Left lung (tissue), 10 donors: ENCODE data around the gene KIF22. TPM values are rescaled to one million over a fixed set of nuclear protein-coding genes. Genes with fewer than 3 reads are reported as not detected.
"Not testable (repeated sequence)": the region's sequence is repeated elsewhere in the genome, so short reads cannot be mapped to it uniquely, and the experiment has no call there.

Experiments used
- ATAC-seq: fragments of 200-7000 bp; cut with Tn5 transposase; one replicate; pipeline ENCODE4 v1.9.1; 2020; ENCODE audit warnings: moderate library complexity
- DNase-seq, 4 donors: peaks; one replicate each; pipeline ENCODE4 v3.0.0-alpha.2; 2013 to 2020
- H3K27ac ChIP-seq, 2 donors: fragments of 200-600 bp; sonication (generic) in 1 of 2; one replicate each; pipeline versions ENCODE4 v1.5.0 to v1.8.0; 2020 to 2021
- H3K27me3 ChIP-seq, 2 donors: fragments of 200-600 bp; sonication (generic) in 1 of 2; one replicate each; pipeline versions ENCODE4 v1.5.0 to v1.8.0; 2020 to 2021
- H3K36me3 ChIP-seq, 2 donors: fragments of 200-600 bp; sonication (generic) in 1 of 2; one replicate each; pipeline versions ENCODE4 v1.5.0 to v1.8.0; 2020 to 2021
- H3K4me1 ChIP-seq, 2 donors: fragments of 200-600 bp; one replicate each; pipeline ENCODE4 v1.8.0; 2021
- H3K4me3 ChIP-seq, 2 donors: fragments of 200-600 bp; sonication (generic) in 1 of 2; one replicate each; pipeline versions ENCODE4 v1.5.0 to v1.8.0; 2020 to 2021; ENCODE audit warnings: mild to moderate bottlenecking in 1 of 2
- H3K9me3 ChIP-seq, 2 donors: fragments of 200-600 bp; sonication (generic) in 1 of 2; one replicate each; pipeline versions ENCODE4 v1.5.0 to v1.8.0; 2020 to 2021
- CTCF ChIP-seq, 2 donors: fragments of 200-600 bp; sonication (generic) in 1 of 2; IDR thresholded peaks; one replicate each; pipeline versions ENCODE4 v1.5.0 to v1.8.0; 2021; ENCODE audit warnings: antibody characterized with exemption in 2 of 2
- intact Hi-C, 2 donors: fragments of 100-400 bp; cut with DNase I; formaldehyde crosslinking; loops; one replicate each; pipeline versions ENCODE4 v1.11.2 to v1.14.2; 2022
- polyA plus RNA-seq, 6 donors: library from polyadenylated mRNA; unstranded; fragments of 120-200 nt; gene quantifications; one replicate each; pipeline ENCODE4 v1.2.1, GENCODE V29; 2013; ENCODE audit not compliant: insufficient read length in 6 of 6
- total RNA-seq, 2 donors: library from RNA; stranded (reverse); fragmentation: NEBNext Ultra II Directional; extraction: Animal tissue kit (Norgen Biotek cat#: 25700); gene quantifications; one replicate each; pipeline ENCODE4 v1.2.1, GENCODE V29; 2021
- donor health status: DM: no; HTN: yes; CAD: no.
- donor health status: DM: no; HTN: no; CAD: no.

Gene KIF22
- total and polyA plus RNA-seq, 8 donors = 24.8 to 92.2 (median 57.2) TPM

GRCh38 chr16:29789775-29790182, 772 bp upstream of the KIF22 start:
- Histone ChIP-seq H3K4me1 (peaks cover 0 to 32% of the 10 kb centered on the region in 2 donors), H3K27me3 (no peaks in the 10 kb centered on the region), H3K36me3 (no peaks in the 10 kb centered on the region), H3K27ac (peak overlapping the region; percentile 89 to 97), H3K9me3 (no peaks in the 10 kb centered on the region), H3K4me3 (peak overlapping the region; percentile 97)
- ATAC-seq (peak; percentile 51), DNase-seq (no peak)
- TF ChIP-seq CTCF (IDR thresholded peaks at IDR 0.05) = no peak
- intact Hi-C loops = no loop called here

GRCh38 chr16:29790949-29791844, 646 bp downstream of the KIF22 start:
- peak; percentile 0 for ATAC-seq
- Histone ChIP-seq H3K4me1 (peaks cover 0 to 34% of the 10 kb centered on the region in 2 donors), H3K36me3 (no peaks in the 10 kb centered on the region), H3K27me3 (no peaks in the 10 kb centered on the region), H3K27ac (peak overlapping the region in 1 of 2 donors; percentile 97), H3K9me3 (no peaks in the 10 kb centered on the region), H3K4me3 (peak overlapping the region; percentile 97)
- no peak for TF ChIP-seq CTCF (IDR thresholded peaks at IDR 0.05)
- DNase-seq = no peak
- intact Hi-C loops = no loop called here

- Histone ChIP-seq H3K4me1 (peaks cover 0 to 34% of the 10 kb centered on the region in 2 donors), H3K27me3 (no peaks in the 10 kb centered on the region), H3K9me3 (no peaks in the 10 kb centered on the region), H3K27ac (no peak overlapping the region), H3K36me3 (peaks cover 0 to 6% of the 10 kb centered on the region in 2 donors), H3K4me3 (peak overlapping the region in 1 of 2 donors; percentile 97)
- no peak for TF ChIP-seq CTCF (IDR thresholded peaks at IDR 0.05)
- intact Hi-C loops = no loop called here
- DNase-seq = no peak
- no peak for ATAC-seq
These were observed 1.6 kb downstream of the KIF22 start for GRCh38 chr16:29791845-29792807.

GRCh38 chr16:29793153-29793552, 2.6 kb downstream of the KIF22 start:
- H3K4me3 ChIP-seq, H3K9me3 ChIP-seq, H3K27ac ChIP-seq, intact Hi-C loops, DNase-seq, H3K27me3 ChIP-seq, ATAC-seq: not testable (repeated sequence)
- H3K4me1 ChIP-seq = peaks cover 0 to 34% of the 10 kb centered on the region in 2 donors
- H3K36me3 ChIP-seq = peaks cover 0 to 15% of the 10 kb centered on the region in 2 donors

GRCh38 chr16:29794231-29794710, 3.7 kb downstream of the KIF22 start:
- H3K4me3 ChIP-seq = no peak overlapping the region
- no peak for ATAC-seq
- H3K27me3 ChIP-seq = no peaks in the 10 kb centered on the region
- H3K27ac ChIP-seq = no peak overlapping the region
- DNase-seq = no peak
- H3K9me3 ChIP-seq = no peaks in the 10 kb centered on the region
- no peak for TF ChIP-seq CTCF (IDR thresholded peaks at IDR 0.05)
- peaks cover 0 to 34% of the 10 kb centered on the region in 2 donors for H3K4me1 ChIP-seq
- intact Hi-C loops = no loop called here
- peaks cover 0 to 26% of the 10 kb centered on the region in 2 donors for H3K36me3 ChIP-seq
